Duodenal mucosa (tissue), 2 donors: ENCODE results near the gene LRMDA.

Experiments
- H3K27ac ChIP-seq: one replicate; pipeline ENCODE4 v1.7.0; 2013; ENCODE audit warnings: low read depth, low read length
- H3K27me3 ChIP-seq, 2 donors: one replicate each; pipeline ENCODE4 v1.7.0; 2013; ENCODE audit warnings: low read length in 2 of 2, control low read depth in 1 of 2; ENCODE audit not compliant: insufficient read depth in 2 of 2, control insufficient read depth in 1 of 2
- H3K36me3 ChIP-seq, 2 donors: one replicate each; pipeline ENCODE4 v1.7.0; 2013; ENCODE audit warnings: low read length in 2 of 2, control low read depth in 1 of 2; ENCODE audit not compliant: insufficient read depth in 2 of 2, control insufficient read depth in 1 of 2
- H3K4me1 ChIP-seq, 2 donors: one replicate each; pipeline ENCODE4 v1.7.0; 2013; ENCODE audit warnings: low read length in 2 of 2, control low read depth in 1 of 2; ENCODE audit not compliant: insufficient read depth in 2 of 2, control insufficient read depth in 1 of 2
- H3K4me3 ChIP-seq, 2 donors: one replicate each; pipeline ENCODE4 v1.7.0; 2013; ENCODE audit warnings: low read length in 2 of 2, low read depth in 1 of 2
- H3K9ac ChIP-seq, 2 donors: one replicate each; pipeline ENCODE4 v1.7.0; 2013; ENCODE audit warnings: low read length in 2 of 2, low read depth in 1 of 2
- H3K9me3 ChIP-seq, 2 donors: one replicate each; pipeline ENCODE4 v1.7.0; 2013; ENCODE audit warnings: low read length in 2 of 2, control low read depth in 1 of 2; ENCODE audit not compliant: control insufficient read depth in 1 of 2

Gene LRMDA

GRCh38 chr10:76244061-76244686 lies 812.8 kb downstream of the LRMDA start:
- Histone ChIP-seq H3K4me1 (peaks cover 0 to 5% of the 10 kb centered on the region in 2 donors), H3K36me3 (no peaks in the 10 kb centered on the region), H3K27ac (no peak overlapping the region), H3K9me3 (no peaks in the 10 kb centered on the region), H3K27me3 (no peaks in the 10 kb centered on the region), H3K9ac (no peak overlapping the region), H3K4me3 (no peak overlapping the region)

GRCh38 chr10:76245951-76246495 lies 814.6 kb downstream of the LRMDA start:
- Histone ChIP-seq H3K4me1 (peaks cover 0 to 5% of the 10 kb centered on the region in 2 donors), H3K27me3 (no peaks in the 10 kb centered on the region), H3K36me3 (no peaks in the 10 kb centered on the region), H3K27ac (no peak overlapping the region), H3K4me3 (no peak overlapping the region), H3K9ac (no peak overlapping the region), H3K9me3 (no peaks in the 10 kb centered on the region)

- Histone ChIP-seq H3K36me3 (no peaks in the 10 kb centered on the region), H3K27me3 (no peaks in the 10 kb centered on the region), H3K9ac (no peak overlapping the region), H3K27ac (no peak overlapping the region), H3K9me3 (no peaks in the 10 kb centered on the region), H3K4me1 (no peaks in the 10 kb centered on the region), H3K4me3 (no peak overlapping the region)
These were observed 817.3 kb downstream of the LRMDA start for GRCh38 chr10:76248649-76249200.

- H3K27ac ChIP-seq: no peak overlapping the region
- H3K4me1 ChIP-seq: no peaks in the 10 kb centered on the region
- no peaks in the 10 kb centered on the region for H3K36me3 ChIP-seq
- H3K27me3 ChIP-seq: no peaks in the 10 kb centered on the region
- H3K9me3 ChIP-seq: no peaks in the 10 kb centered on the region
- no peak overlapping the region for H3K4me3 ChIP-seq
- H3K9ac ChIP-seq: no peak overlapping the region
These were observed 820.6 kb downstream of the LRMDA start for GRCh38 chr10:76251841-76252671.

GRCh38 chr10:76252733-76253132 lies 821.3 kb downstream of the LRMDA start:
- Histone ChIP-seq H3K27ac (no peak overlapping the region), H3K9ac (no peak overlapping the region), H3K36me3 (no peaks in the 10 kb centered on the region), H3K9me3 (no peaks in the 10 kb centered on the region), H3K4me3 (no peak overlapping the region), H3K27me3 (no peaks in the 10 kb centered on the region), H3K4me1 (no peaks in the 10 kb centered on the region)

- Histone ChIP-seq H3K9me3 (peaks cover 3% of the 10 kb centered on the region in 2 donors), H3K27me3 (no peaks in the 10 kb centered on the region), H3K27ac (no peak overlapping the region), H3K4me3 (no peak overlapping the region), H3K36me3 (no peaks in the 10 kb centered on the region), H3K4me1 (no peaks in the 10 kb centered on the region), H3K9ac (no peak overlapping the region)
These were observed 823.8 kb downstream of the LRMDA start for GRCh38 chr10:76255241-76255640.

- Histone ChIP-seq H3K4me3 (no peak overlapping the region), H3K36me3 (no peaks in the 10 kb centered on the region), H3K9ac (no peak overlapping the region), H3K9me3 (peaks cover 3 to 9% of the 10 kb centered on the region in 2 donors), H3K27me3 (no peaks in the 10 kb centered on the region), H3K27ac (no peak overlapping the region), H3K4me1 (no peaks in the 10 kb centered on the region)
These were observed 826.4 kb downstream of the LRMDA start for GRCh38 chr10:76257816-76258215.

GRCh38 chr10:76265441-76266113 lies 834.2 kb downstream of the LRMDA start:
- H3K27me3 ChIP-seq: no peaks in the 10 kb centered on the region
- peaks cover 0 to 7% of the 10 kb centered on the region in 2 donors for H3K4me1 ChIP-seq
- H3K4me3 ChIP-seq: no peak overlapping the region

GRCh38 chr10:76268530-76268929 lies 837.1 kb downstream of the LRMDA start:
- H3K4me1 ChIP-seq: peaks cover 0 to 4% of the 10 kb centered on the region in 2 donors
- no peak overlapping the region for H3K9ac ChIP-seq
- no peaks in the 10 kb centered on the region for H3K9me3 ChIP-seq
- no peak overlapping the region for H3K4me3 ChIP-seq
- H3K27me3 ChIP-seq: no peaks in the 10 kb centered on the region
- no peak overlapping the region for H3K27ac ChIP-seq
- no peaks in the 10 kb centered on the region for H3K36me3 ChIP-seq

More at GRCh38 chr10:76265441-76266113, 834.2 kb downstream of the LRMDA start:
- Histone ChIP-seq H3K9ac (no peak overlapping the region), H3K27ac (no peak overlapping the region), H3K9me3 (peaks cover 0 to 2% of the 10 kb centered on the region in 2 donors), H3K36me3 (no peaks in the 10 kb centered on the region)
